ENCODE results near the gene TNK2. TPM values are rescaled to one million over a fixed set of nuclear protein-coding genes. Genes with fewer than 3 reads are reported as not detected.

The TNK2 gene
- total RNA-seq, 1 experiment from 2014 or later = 72.3 TPM

- no TSS peak for BruUV-seq (replicated peaks)
- Histone ChIP-seq H3K4me3 (ENCODE audit: low read depth in 2 of 2, low read length in 2 of 2) (no peak overlapping the region), H3K27ac (ENCODE audit: low read length) (no peak overlapping the region; the same call in 1 of the 2 replicates), H3K9me3 (ENCODE audit: control insufficient read depth, insufficient read depth, low read depth, low read length) (no peaks in the 10 kb centered on the region), H3K4me1 (ENCODE audit: control insufficient read depth, insufficient read depth, low read length) (peaks cover 27% of the 10 kb centered on the region), H3K27me3 (ENCODE audit: control insufficient read depth, insufficient read depth, low read length) (no peaks in the 10 kb centered on the region), H3K36me3 (ENCODE audit: control insufficient read depth, insufficient read depth, low read length) (no peaks in the 10 kb centered on the region)
- in situ Hi-C loops (cut with HindIII; ENCODE audit: low pct_unique_long_range_greater_than_20kb, low sequenced_read_pairs) (no loop called here), intact Hi-C loops (cut with micrococcal nuclease; ENCODE audit: unreplicated experiment) (no loop called here)
- TF ChIP-seq REST (IDR thresholded peaks at IDR 0.05; ENCODE audit: insufficient read depth in 1 of 2, low read depth in 2 of 2, low read length in 1 of 2) = no peak
- no peak for TF ChIP-seq POLR2AphosphoS5 (IDR thresholded peaks at IDR 0.05; ENCODE audit: low read depth, low read length)
- TF ChIP-seq CTCF (IDR thresholded peaks at IDR 0.05) = no peak
- TF ChIP-seq TCF7L2 (IDR thresholded peaks at IDR 0.05; ENCODE audit: low read depth, low read length) = no peak
- no peak for TF ChIP-seq SIN3A (IDR thresholded peaks at IDR 0.05; ENCODE audit: borderline replicate concordance, insufficient read depth, low read depth, low read length)
- DNase-seq (ENCODE audit: low read depth, low spot score) (no peak), ATAC-seq (no peak)
- ChIA-PET POLR2A (no interaction called here), CTCF (interaction anchor here (0.6 to 1.1 kb wide), 3 partner anchors 31 to 43 kb away, joined by 3 read pairs; no protein-coding TSS in a partner anchor)
These were observed 16.0 kb downstream of the TNK2 start for GRCh38 chr3:195892105-195893043.

GRCh38 chr3:195891431-195892104, 16.8 kb downstream of the TNK2 start:
- no TSS peak for BruUV-seq (replicated peaks)
- no peak overlapping the region for H3K27ac ChIP-seq (ENCODE audit: low read length)
- intact Hi-C loops (cut with micrococcal nuclease; ENCODE audit: unreplicated experiment) = no loop called here
- ChIA-PET POLR2A (interaction anchor here (0.5 kb wide), 1 partner anchor 533 kb away, joined by 7 read pairs; no protein-coding TSS in a partner anchor), CTCF (no interaction called here)
- TF ChIP-seq POLR2AphosphoS5 (IDR thresholded peaks at IDR 0.05; ENCODE audit: low read depth, low read length) (no peak), TCF7L2 (IDR thresholded peaks at IDR 0.05; ENCODE audit: low read depth, low read length) (no peak), CTCF (IDR thresholded peaks at IDR 0.05) (no peak), REST (IDR thresholded peaks at IDR 0.05; ENCODE audit: insufficient read depth in 1 of 2, low read depth in 2 of 2, low read length in 1 of 2) (no peak), SIN3A (IDR thresholded peaks at IDR 0.05; ENCODE audit: borderline replicate concordance, insufficient read depth, low read depth, low read length) (no peak)
- no peak overlapping the region for H3K4me3 ChIP-seq (ENCODE audit: low read depth in 2 of 2, low read length in 2 of 2)
- H3K36me3 ChIP-seq (ENCODE audit: control insufficient read depth, insufficient read depth, low read length) = no peaks in the 10 kb centered on the region
- ATAC-seq (no peak), DNase-seq (ENCODE audit: low read depth, low spot score) (no peak)
- H3K9me3 ChIP-seq (ENCODE audit: control insufficient read depth, insufficient read depth, low read depth, low read length) = no peaks in the 10 kb centered on the region
- in situ Hi-C loops (cut with HindIII; ENCODE audit: low pct_unique_long_range_greater_than_20kb, low sequenced_read_pairs) = no loop called here
- H3K4me1 ChIP-seq (ENCODE audit: control insufficient read depth, insufficient read depth, low read length) = peaks cover 19% of the 10 kb centered on the region
- H3K27me3 ChIP-seq (ENCODE audit: control insufficient read depth, insufficient read depth, low read length) = no peaks in the 10 kb centered on the region

All from Panc1 (cell line).